ENCODE results near the gene ZNF487.
"Not testable (repeated sequence)": the region's sequence is repeated elsewhere in the genome, so short reads cannot be mapped to it uniquely, and the experiment has no call there.

Gene ZNF487

DNA sequence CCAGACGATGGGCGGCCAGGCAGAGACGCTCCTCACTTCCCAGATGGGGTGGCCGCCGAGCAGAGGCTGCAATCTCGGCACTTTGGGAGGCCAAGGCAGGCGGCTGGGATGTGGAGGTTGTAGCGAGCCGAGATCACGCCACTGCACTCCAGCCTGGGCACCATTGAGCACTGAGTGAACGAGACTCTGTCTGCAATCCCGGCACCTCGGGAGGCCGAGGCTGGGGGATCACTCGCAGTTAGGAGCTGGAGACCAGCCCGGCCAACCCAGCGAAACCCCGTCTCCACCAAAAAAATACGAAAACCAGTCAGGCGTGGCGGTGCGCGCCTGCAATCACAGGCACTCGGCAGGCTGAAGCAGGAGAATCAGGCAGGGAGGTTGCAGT, 28.8 kb downstream of the ZNF487 start:
- not testable (repeated sequence) for H3K9me3 ChIP-seq (ENCODE audit: insufficient read depth, low read depth, low read length); H3K4me3 ChIP-seq (ENCODE audit: low read length); H3K27ac ChIP-seq (ENCODE audit: low read depth, low read length); H3K27me3 ChIP-seq (ENCODE audit: insufficient read depth, low read length); H3K9ac ChIP-seq (ENCODE audit: low read depth, low read length); H3K36me3 ChIP-seq (ENCODE audit: insufficient read depth, low read length); H3K4me1 ChIP-seq (ENCODE audit: insufficient read depth, low read length)
- 97% methylated on average over 24 of the region's 24 CpGs for WGBS

DNA sequence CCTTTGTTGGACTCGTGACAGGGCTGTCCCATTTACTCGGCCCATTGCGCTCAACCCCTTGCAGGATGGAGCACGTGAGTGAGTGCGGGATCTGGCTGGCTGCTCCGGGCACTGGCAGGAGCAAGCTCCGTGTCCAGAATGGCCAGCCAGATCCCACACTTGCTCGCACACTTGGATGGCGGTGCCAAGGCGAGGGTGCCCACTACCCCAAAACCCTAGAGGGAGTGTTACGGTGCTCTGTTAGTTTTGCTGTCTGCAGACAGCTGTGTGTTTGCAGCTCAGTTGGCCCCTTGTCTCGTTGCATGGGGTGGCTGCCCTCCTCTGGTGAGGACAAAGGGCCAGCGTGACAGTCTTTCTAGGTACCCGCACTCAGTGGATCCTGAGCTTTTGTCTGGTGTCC, 34.2 kb downstream of the ZNF487 start:
- H3K27ac ChIP-seq (ENCODE audit: low read depth, low read length), result no peak overlapping the region
- WGBS, result 90% methylated on average over 14 of the region's 14 CpGs
- no peaks in the 10 kb centered on the region for H3K27me3 ChIP-seq (ENCODE audit: insufficient read depth, low read length)
- H3K36me3 ChIP-seq (ENCODE audit: insufficient read depth, low read length), result no peaks in the 10 kb centered on the region
- H3K9me3 ChIP-seq (ENCODE audit: insufficient read depth, low read depth, low read length), result no peaks in the 10 kb centered on the region
- no peaks in the 10 kb centered on the region for H3K4me1 ChIP-seq (ENCODE audit: insufficient read depth, low read length)
- no peak overlapping the region for H3K9ac ChIP-seq (ENCODE audit: low read depth, low read length)
- H3K4me3 ChIP-seq (ENCODE audit: low read length), result no peak overlapping the region

DNA sequence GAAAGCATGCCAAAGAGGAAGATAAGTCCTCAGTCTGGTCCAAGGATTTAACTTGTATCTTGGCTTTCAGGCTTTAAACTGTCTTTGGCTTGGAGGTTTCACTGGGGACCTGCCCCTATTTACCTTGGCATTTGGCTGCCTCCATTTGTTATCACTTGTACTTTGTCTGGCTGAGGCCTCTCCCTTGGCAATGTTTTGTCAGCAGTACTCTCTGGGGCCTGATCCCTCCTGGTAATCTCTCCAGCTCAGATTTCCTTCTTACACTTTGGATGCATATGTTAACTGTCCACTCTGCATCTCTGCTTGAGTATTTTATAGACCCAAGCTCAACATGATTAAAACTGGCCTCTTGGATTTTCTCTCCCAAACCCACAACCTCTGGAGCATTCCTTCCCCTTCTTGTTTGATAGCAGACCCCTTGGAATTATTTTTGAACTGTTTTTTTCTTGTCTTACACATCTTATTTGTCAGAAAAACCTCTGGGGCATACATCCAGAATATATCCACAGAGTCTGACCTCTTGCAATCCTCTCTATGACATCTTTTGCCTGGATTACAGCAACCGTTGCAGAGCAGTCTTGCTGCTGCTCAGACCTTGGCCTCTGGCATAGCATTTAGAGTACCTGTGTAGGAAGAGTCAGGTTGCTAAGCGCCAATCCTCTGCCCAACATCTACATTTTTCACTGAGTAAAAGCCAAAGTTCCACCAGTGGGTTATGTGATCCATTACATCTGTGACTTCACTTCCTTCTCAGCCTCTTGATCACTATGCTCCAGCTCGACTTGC, 35.2 kb downstream of the ZNF487 start:
- H3K4me1 ChIP-seq (ENCODE audit: insufficient read depth, low read length), result no peaks in the 10 kb centered on the region
- no peak overlapping the region for H3K4me3 ChIP-seq (ENCODE audit: low read length)
- WGBS, result 91% methylated on average over 3 of the region's 3 CpGs
- no peaks in the 10 kb centered on the region for H3K9me3 ChIP-seq (ENCODE audit: insufficient read depth, low read depth, low read length)
- no peak overlapping the region for H3K9ac ChIP-seq (ENCODE audit: low read depth, low read length)
- H3K36me3 ChIP-seq (ENCODE audit: insufficient read depth, low read length), result no peaks in the 10 kb centered on the region
- H3K27me3 ChIP-seq (ENCODE audit: insufficient read depth, low read length), result no peaks in the 10 kb centered on the region
- no peak overlapping the region for H3K27ac ChIP-seq (ENCODE audit: low read depth, low read length)

DNA sequence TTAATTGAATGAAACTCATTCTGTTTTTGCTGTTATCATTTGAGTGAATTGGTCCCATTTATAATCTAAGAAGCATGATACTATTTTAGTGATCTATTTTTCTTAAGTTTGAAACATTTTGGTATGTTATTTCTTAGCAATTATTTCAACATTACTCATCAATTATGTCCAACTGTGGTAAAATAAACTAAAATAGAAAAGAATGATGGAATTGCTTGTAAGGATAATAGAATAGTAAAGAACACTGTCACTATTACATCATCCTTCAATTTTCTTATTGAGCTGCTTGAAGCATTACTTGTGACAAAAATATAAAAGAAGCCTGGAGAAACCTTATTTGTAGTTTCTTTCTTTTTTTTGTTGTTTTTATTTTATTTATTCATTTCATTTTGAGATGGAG, 42.4 kb downstream of the ZNF487 start:
- Histone ChIP-seq H3K36me3 (ENCODE audit: insufficient read depth, low read length) (no peaks in the 10 kb centered on the region), H3K27me3 (ENCODE audit: insufficient read depth, low read length) (no peaks in the 10 kb centered on the region), H3K9me3 (ENCODE audit: insufficient read depth, low read depth, low read length) (peaks cover 25% of the 10 kb centered on the region), H3K27ac (ENCODE audit: low read depth, low read length) (no peak overlapping the region), H3K9ac (ENCODE audit: low read depth, low read length) (no peak overlapping the region), H3K4me1 (ENCODE audit: insufficient read depth, low read length) (no peaks in the 10 kb centered on the region), H3K4me3 (ENCODE audit: low read length) (no peak overlapping the region)

DNA sequence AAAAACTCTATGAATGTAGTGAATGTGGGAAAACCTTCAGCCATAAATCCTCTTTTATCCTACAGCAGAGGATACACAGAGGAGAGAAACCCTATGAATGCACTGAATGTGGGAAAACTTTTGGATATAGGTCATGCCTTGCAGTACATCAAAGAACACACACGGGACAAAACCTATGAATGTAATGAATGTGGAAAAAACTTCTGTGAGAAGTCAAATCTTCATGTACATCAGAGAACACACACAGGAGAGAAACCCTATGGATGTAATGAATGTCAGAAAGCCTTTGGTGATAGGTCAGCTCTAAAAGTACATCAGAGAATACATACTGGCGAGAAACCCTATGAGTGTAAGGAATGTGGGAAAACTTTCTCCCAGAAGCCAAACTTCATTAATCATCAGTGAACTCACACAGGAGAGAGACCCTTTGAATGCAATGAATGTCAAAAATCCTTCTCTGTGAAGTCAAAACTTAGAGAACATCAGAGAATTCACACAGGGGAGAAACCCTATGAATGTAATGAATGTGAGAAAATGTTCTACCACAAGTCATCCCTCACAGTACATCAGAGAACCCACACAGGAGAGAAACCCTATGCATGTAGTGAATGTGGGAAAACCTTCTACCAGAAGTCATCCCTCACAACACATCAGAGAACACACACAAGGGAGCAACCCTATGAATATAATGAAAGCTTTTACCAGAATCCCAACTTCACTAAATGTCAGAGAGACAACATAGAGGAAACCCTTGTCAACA, 45.6 kb downstream of the ZNF487 start:
- no peak overlapping the region for H3K27ac ChIP-seq (ENCODE audit: low read depth, low read length)
- H3K4me3 ChIP-seq (ENCODE audit: low read length), result no peak overlapping the region
- no peaks in the 10 kb centered on the region for H3K36me3 ChIP-seq (ENCODE audit: insufficient read depth, low read length)
- H3K27me3 ChIP-seq (ENCODE audit: insufficient read depth, low read length), result no peaks in the 10 kb centered on the region
- H3K4me1 ChIP-seq (ENCODE audit: insufficient read depth, low read length), result no peaks in the 10 kb centered on the region
- H3K9ac ChIP-seq (ENCODE audit: low read depth, low read length), result no peak overlapping the region
- WGBS, result 100% methylated on average over 1 of the region's 2 CpGs
- H3K9me3 ChIP-seq (ENCODE audit: insufficient read depth, low read depth, low read length), result peaks cover 41% of the 10 kb centered on the region

DNA sequence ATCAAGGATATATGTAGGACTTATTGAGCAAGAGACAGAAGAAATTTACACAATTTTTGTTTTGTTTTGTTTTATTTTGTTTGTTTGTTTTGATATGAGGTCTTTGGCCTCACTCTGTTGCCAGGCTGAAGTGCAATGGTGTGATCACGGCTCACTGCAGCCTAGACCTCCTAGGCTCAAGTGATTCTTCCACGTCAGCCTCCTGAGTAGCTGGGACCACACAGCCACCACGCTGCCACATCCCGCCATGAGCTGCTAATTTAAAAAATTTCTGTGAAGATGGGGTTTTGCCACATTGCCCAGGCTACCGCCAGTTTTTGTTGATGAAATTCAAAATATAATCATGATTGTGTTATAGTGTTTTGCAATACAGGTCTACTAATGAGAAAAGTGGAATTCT, 54.9 kb downstream of the ZNF487 start:
- WGBS, result 90% methylated on average over 5 of the region's 5 CpGs

DNA sequence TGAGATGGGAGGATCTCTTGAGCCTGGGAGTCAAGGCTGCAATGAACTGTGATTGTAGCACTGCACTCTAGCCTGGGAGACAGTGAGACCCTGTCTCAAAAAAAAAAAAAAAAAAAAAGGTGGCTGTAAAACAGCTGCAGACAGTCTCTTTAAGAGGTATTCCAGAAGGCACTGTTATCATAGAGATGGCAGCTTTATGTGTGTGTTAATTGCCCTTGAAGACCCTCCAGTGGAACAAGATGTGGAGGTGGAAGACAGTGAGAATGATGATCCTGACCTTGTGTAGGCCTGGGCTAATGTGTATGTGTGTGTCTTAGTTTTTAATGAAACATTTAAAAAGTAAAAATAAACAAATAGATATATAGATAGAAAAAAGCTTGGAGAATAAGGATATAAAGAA, 66.0 kb downstream of the ZNF487 start:
- peaks cover 13% of the 10 kb centered on the region; the same call in 1 of the 2 replicates for H3K9me3 ChIP-seq (ENCODE audit: insufficient read depth, low read depth, low read length)
- no peak overlapping the region for H3K27ac ChIP-seq (ENCODE audit: low read depth, low read length)

More for the DNA sequence above, 54.9 kb downstream of the ZNF487 start:
- Histone ChIP-seq H3K36me3 (ENCODE audit: insufficient read depth, low read length) (no peaks in the 10 kb centered on the region), H3K27me3 (ENCODE audit: insufficient read depth, low read length) (no peaks in the 10 kb centered on the region), H3K27ac (ENCODE audit: low read depth, low read length) (no peak overlapping the region), H3K4me3 (ENCODE audit: low read length) (no peak overlapping the region), H3K4me1 (ENCODE audit: insufficient read depth, low read length) (no peaks in the 10 kb centered on the region), H3K9me3 (ENCODE audit: insufficient read depth, low read depth, low read length) (0 out of 2 replicates have a peak, but pooled peaks cover 3% of the 10 kb centered on the region), H3K9ac (ENCODE audit: low read depth, low read length) (no peak overlapping the region)

DNA sequence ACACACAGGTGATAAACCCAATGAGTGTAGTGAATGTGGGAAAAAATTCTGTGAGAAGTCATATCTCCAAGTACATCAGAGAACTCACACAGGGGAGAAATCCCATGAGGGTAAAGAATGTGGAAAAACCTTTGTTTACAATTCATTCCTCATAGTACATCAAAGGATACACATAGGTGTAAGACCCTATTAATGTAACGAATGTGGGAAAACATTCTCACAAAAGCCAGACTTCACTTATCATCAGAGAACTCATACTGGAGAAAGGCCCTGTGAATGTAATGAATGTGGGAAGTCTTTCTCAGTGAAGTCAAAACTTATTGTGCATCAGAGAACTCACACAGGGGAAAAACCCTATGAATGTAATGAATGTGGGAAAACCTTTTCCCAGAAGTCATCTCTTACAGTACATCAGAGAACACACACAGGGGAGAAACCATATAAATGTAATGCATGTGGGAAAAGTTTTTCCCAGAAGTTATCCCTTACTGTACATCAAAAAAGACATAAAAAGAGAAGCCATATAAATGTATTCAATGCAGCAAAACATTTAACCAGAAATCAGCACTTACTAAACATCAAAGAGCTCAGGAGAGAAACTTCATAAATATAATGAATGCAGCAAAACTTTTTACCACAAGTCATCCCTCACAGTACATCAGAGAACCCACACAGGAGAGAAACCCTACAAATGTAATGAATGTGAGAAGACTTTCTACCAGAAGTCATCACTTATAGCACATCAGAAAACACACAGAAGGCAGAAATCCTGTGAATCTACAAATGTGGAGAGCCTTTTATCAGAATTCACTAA, 87.7 kb downstream of the ZNF487 start:
- Histone ChIP-seq H3K9ac (ENCODE audit: low read depth, low read length) (no peak overlapping the region), H3K27me3 (ENCODE audit: insufficient read depth, low read length) (no peaks in the 10 kb centered on the region), H3K9me3 (ENCODE audit: insufficient read depth, low read depth, low read length) (peaks cover 67% of the 10 kb centered on the region), H3K4me1 (ENCODE audit: insufficient read depth, low read length) (no peaks in the 10 kb centered on the region), H3K27ac (ENCODE audit: low read depth, low read length) (no peak overlapping the region), H3K4me3 (ENCODE audit: low read length) (no peak overlapping the region), H3K36me3 (ENCODE audit: insufficient read depth, low read length) (no peaks in the 10 kb centered on the region)
- WGBS, result no CpG with 5 or more reads among the region's 1 CpG

More for the DNA sequence above, 66.0 kb downstream of the ZNF487 start:
- H3K9ac ChIP-seq (ENCODE audit: low read depth, low read length), result no peak overlapping the region
- no peak overlapping the region for H3K4me3 ChIP-seq (ENCODE audit: low read length)
- no peaks in the 10 kb centered on the region for H3K36me3 ChIP-seq (ENCODE audit: insufficient read depth, low read length)
- no peaks in the 10 kb centered on the region for H3K27me3 ChIP-seq (ENCODE audit: insufficient read depth, low read length)
- H3K4me1 ChIP-seq (ENCODE audit: insufficient read depth, low read length), result no peaks in the 10 kb centered on the region
